C4-2B (cell line): ENCODE data around the gene USH2A.

Experiments used
- CTCF ChIP-seq: fragments of 450-650 bp; conservative IDR thresholded peaks from 2 replicates; pipeline ENCODE4 v1.5.1; 2017; ENCODE audit warnings: mild to moderate bottlenecking
- ZFX ChIP-seq: fragments of 450-650 bp; IDR thresholded peaks from 2 replicates; pipeline ENCODE4 v1.6.1; 2017

- TF ChIP-seq CTCF (no peak), ZFX (no peak)
Measured at GRCh38 chr1:215779729-215780128, 643.5 kb downstream of the USH2A start.
